Renal cortical epithelial cell (primary cell): ENCODE data around the gene DLD. TPM values are rescaled to one million over a fixed set of nuclear protein-coding genes. Genes with fewer than 3 reads are reported as not detected.
"Not testable (repeated sequence)": the region's sequence is repeated elsewhere in the genome, so short reads cannot be mapped to it uniquely, and the experiment has no call there.

Source experiments
- DNase-seq: peaks from one replicate; pipeline ENCODE4 v3.0.0-alpha.2; 2011; ENCODE audit warnings: low read depth
- total RNA-seq: library from RNA; depleted of rRNA; stranded (reverse); fragments of >200 nt; gene quantifications from 2 replicates; pipeline ENCODE4 v1.2.3, GENCODE V29; 2014

The DLD gene, protein sequence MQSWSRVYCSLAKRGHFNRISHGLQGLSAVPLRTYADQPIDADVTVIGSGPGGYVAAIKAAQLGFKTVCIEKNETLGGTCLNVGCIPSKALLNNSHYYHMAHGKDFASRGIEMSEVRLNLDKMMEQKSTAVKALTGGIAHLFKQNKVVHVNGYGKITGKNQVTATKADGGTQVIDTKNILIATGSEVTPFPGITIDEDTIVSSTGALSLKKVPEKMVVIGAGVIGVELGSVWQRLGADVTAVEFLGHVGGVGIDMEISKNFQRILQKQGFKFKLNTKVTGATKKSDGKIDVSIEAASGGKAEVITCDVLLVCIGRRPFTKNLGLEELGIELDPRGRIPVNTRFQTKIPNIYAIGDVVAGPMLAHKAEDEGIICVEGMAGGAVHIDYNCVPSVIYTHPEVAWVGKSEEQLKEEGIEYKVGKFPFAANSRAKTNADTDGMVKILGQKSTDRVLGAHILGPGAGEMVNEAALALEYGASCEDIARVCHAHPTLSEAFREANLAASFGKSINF
- total RNA-seq, result 88.6 and 155 TPM in 2 replicates

DNA sequence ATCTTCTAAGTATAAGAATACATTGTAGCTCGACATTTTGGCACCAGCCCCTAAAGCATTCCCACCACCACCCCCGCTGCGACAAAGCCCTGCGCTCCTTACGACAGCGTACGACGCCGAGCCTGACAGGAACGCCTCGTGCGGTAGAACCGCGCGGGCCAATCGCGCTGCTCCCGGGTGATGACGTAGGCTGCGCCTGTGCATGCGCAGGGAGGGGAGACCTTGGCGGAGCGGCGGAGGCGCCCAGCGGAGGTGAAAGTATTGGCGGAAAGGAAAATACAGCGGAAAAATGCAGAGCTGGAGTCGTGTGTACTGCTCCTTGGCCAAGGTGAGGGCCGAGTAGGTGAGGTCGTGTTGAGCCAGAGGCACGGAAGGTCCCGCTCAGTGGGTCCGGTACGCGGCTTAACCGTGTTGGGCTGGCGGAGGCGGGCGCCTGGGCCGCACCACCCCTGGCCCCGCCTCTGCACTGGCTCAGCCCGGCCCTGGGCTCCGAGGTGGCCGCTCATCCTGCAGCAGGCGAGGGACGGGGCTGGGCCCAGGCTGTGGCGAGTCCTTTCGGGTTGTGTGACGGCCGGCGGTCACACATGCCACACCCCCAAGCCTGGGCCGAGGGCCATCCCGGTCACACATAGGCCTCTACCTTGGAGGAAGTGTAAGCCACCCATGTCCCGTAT, at the start of gene DLD:
DLD (plus strand) TSS at position 222 of the 674 bp plus-strand sequence; CDS start at position 290, 68 bp downstream.
- peak; percentile 80 for DNase-seq

DNA sequence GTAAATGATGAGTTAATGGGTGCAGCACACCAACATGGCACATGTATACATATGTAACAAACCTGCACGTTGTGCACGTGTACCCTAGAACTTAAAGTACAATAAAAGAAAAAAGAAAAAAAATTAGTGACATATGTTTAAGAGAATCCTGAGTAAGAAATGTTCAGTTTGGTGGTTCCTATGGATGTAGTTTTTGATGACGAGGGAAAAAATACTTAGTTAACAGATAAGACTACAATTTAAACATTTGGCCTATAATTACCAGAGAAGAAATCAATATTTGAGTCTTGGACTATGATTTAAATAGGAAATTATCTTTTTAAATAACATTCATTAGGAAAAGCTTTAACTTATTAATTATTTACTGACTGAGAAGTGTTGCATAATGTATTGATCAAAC, 48.8 kb upstream of the DLD start:
- DNase-seq, result no peak

DNA sequence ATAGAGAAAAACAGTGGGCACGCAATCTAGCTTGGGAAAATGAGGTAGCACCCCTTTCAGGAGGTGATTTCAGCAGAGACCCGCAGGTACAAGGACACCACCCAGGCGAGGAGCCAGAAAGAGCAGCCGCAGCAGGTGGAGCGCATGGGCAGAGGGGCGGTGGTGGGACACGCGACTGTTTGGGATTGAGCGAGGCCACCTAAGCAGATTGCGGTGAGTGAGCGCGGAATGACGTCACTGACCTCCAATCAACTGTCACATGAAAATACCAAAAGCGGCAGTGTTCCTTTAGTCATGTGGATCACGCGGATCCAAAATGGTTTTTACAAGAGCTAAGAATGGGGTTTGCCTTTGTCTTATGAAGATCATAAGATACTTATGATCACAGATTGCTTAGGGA, 47.8 kb upstream of the DLD start:
- DNase-seq, result no peak

DNA sequence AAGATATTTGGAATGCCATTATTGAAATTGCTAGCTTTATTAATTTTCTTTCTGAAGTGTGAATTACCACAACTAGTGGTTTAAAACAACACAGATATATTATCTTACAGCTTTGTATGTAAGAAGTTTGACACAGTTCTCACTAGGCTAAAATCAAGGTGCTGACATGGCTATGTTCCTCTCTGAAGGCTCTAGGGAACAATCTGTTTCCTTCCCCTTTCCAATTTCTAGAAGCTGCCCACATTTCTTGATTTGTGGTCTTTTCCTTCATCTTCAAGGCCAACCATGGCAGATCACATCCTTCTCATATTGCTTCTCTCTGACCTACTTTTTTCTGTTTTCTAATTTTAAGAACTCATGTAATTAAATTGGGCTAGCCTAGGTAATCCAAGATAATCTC, 44.7 kb upstream of the DLD start:
- DNase-seq, result no peak

DNA sequence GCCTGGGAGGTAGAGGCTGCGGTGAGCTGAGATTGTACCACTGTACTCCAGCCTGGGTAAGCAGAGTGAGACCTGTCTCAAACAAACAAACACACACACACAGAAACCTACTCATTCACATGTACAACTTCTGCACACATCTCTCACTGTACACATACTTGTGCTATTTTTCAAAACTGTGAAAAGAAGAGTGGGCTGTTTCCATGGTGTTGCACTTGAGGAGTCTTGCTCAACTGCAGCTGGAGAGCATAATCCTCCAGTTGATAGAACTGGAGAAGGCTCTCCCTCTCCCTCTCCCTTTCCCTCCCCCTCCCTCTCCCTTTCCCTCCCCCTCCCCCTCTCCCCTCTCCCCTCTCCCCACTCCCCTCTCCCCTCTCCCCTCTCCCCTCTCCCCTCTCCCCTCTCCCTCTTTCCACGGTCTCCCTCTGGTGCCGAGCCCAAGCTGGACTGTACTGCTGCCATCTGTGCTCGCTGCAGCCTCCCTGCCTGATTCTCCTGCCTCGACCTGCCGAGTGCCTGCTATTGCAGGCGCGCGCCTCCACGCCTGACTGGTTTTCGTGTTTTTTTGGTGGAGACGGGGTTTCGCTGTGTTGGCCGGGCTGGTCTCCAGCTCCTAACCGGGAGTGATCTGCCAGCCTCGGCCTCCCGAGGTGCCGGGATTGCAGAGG, 43.7 kb upstream of the DLD start:
- no peak for DNase-seq

DNA sequence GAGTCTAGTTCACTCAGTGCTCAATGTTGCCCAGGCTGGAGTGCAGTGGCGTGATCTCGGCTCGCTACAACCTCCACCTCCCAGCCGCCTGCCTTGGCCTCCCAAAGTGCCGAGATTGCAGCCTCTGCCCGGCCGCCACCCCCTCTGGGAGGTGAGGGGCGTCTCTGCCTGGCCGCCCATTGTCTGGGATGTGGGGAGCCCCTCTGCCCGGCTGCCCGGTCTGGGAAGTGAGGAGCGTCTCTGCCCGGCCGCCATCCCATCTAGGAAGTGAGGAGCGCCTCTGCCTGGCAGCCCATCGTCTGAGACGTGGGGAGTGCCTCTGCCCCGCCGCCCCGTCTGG, 43.2 kb upstream of the DLD start:
- DNase-seq, result not testable (repeated sequence)

DNA sequence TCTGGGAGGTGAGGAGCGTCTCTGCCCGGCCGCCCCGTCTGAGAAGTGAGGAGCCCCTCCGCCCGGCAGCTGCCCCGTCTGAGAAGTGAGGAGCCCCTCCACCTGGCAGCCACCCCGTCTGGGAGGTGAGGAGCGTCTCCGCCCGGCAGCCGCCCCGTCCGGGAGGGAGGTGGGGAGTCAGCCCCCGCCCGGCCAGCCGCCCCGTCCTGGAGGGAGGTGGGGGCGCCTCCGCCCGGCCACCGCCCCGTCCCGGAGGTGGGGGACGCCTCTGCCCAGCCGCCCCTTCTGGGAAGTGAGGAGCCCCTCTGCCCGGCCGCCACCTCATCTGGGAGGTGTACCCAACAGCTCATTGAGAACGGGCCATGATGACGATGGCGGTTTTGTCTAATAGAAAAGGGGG, 42.8 kb upstream of the DLD start:
- DNase-seq, result not testable (repeated sequence)

DNA sequence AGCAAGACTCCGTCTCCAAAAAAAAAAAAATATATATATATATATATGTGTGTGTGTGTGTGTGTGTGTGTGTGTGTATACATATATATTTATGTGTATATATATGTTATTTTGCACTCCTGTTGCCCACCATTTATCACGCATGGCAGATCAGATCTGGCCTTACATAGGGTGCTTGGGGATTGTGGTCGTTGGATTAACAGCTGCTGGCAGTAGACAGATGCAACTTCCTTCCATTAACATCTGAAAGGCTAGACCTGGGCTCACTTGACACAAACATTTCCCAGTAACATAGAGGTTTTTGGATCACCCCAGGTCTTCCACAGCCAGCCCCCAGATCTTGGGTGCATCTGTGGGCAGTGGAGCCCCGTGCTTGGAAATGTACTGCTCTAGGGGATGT, 40.8 kb upstream of the DLD start:
- no peak for DNase-seq

DNA sequence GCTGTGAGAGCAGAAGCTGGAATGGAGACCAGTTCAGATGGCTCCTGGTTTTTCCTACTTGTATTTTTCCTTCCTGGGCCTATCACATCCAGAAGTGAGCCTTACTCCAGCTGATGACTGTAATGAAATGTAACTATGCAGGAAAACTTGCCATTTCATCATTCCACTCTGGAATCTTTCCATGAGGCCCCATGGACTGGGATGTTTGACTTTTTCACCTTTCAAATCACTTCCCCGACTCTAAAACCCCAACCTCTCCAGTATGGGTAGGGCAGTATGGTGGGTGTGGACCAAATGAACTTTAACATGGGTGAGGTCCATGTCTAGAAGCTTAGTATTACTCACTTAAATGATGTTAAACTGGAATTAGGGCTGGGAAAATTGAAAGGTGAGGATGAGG, 40.3 kb upstream of the DLD start:
- DNase-seq, result no peak

DNA sequence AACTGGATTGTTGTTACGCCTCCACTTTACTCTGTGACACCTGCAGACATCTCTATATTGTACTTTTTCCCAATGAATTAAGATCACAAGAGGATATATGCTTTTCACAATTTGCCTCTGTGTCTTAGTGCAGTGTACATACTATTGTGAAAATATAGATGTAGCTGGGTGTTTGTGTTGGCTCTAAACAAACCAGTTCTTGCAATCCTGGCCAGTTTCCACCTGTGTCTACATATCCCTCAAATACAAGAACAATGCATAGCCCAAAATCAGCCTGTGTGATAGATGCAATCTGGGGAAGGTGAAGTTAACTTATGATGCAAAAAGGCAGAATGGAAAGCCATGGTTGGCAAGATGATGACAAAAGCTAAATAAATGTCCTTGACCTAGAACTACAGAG, 36.5 kb upstream of the DLD start:
- no peak for DNase-seq

DNA sequence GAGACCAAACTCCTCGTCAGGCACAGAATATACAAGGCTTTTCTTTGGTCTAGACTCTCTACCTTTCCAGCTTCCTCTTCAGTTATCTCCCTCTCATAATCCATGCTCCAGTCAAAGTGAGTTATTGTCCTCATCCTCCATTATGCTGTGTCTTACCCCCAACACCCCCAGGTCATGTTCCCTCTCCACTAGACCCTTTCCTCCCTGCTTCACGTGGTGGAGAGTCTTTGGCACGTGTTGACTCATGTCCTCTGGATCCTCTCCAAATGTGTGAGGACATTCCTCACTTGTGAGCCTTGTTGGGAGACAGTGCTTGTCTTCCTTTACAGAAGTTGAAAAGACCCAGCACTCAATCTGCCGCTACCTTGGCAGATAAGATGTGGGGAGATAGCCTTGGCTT, 36.0 kb upstream of the DLD start:
- DNase-seq, result peak; percentile 25

DNA sequence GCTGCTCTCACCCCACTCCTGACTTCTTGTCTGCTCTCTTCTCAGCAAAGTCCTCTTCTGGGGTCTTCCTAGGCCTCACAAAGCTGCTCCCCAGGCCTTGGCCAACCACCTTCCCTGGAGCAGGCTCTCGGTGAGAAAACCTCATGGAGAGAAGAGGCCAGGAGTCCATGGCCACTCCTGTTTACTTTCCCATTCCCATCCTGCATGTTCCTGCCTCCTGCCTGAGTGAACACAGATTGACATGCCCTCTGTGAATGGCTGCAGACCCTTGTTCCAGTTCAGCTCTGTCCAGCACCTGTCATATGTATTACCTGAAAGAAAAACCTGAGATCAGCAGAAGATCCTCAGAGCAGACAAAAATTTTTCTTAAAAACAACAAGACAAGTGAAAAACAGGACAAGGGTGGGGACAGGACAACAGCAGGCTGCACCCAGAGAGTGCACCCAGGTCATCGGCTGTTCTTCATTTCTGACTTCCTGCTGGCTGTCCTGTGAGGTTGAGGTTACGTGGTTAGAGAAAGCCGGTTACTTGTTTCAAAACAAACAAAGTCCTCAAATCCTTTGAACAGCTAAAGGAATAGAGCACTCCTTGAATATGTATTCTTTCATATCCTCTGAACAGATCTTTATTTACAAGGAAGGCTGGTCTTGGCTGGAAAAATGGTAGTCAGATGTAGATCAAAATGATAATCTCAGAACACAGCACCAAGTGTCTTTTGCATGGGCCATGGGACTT, 34.0 kb upstream of the DLD start:
- peak; percentile 35 for DNase-seq

DNA sequence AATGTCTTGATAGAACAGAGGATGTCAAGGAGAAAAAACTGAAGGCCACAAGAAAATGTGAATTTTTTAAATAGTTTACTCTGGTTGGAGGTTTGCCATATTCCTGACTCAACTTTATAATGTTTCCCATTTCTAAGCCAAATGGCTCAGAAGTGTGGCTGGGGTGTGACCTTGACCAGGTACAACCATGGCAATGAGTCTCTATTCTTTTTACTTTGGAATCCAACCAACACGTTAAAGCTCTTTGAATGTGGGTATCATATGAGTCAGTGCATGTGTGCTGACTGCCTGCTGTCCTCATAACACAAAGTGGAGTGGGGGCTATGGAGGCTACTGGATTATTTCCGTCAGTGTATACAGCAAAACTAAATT, 33.5 kb upstream of the DLD start:
- DNase-seq, result peak; percentile 83

DNA sequence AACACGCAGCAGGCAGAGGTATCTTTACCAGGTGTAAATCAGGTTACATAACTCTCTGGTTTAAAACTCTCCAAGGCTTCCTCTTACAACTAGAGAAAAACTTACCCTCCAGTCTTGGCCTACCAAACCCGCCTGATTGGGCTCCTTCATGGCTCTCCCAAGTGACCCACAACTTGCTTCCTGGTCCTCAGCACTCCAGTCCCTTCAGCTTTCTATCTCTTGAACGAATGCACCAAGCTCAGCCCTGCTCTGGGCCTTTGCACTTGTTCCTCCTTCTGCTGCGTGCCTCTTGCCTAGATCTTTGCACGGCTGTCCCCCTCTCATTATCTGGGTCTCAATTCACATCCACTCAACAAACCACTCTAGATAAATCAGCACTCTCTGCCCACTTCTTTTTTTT, 32.7 kb upstream of the DLD start:
- DNase-seq, result no peak

DNA sequence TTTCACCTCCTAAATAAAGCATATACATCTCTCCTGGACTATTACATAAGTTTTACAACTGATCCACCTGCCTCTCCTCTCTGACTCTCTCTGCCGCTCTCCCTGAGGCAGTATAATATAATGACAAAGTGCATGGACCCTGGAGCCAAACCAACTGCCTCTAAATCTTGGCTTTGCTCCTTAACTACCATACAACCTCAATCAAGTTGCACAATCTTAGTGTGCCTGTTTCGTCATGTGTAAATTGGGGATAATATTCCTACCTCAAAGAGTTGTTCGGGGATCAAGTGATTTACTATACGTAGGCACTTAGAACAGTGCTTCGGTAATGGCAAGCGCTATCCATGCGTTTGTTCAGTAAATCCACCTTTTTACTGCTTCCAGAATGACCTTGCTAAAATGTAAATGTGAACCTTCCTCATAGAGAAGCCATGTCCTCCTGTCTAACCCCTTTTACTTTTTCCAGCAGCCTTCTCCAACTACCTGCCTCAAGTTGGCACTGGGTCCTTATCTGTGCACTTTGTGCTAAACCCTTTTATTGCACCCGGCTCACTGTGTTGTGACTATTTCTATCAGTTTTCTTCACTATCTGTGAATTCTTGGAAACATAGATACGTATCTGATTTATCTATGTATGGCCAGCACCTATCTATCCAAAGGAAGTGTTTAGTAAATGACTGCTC, 30.6 kb upstream of the DLD start:
- DNase-seq, result peak; percentile 15

DNA sequence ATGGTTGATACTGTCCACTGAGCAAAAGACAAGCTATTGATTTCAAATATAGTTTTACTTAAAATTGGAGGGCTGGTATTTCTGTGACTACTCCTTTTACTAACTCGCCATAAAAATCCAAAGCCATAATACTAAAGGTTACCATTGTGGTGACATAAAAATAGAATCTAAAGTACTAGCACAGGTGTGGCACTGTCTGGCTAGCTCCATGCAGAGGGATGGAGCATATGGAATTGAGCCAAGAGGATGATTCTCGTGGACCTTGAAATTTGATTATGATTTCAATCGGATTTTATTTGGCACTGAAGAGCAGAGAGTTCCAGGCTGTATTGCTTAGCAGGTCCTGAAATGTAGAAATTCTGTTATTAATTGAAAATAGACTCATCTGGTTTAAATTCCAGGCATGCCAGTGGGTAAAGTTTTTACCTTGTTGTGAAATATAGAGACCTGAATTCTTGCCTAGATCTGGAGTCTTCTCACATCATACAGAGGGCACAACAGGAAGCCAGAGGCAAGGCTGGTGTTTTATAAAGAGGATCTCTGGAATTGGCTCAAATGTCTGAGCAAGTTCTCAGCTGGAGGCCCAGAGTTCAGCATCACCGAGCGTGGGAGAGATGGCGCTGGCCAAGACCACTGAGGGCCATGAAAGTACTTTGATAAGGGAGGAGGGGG, 29.9 kb upstream of the DLD start:
- peak; percentile 85 for DNase-seq

DNA sequence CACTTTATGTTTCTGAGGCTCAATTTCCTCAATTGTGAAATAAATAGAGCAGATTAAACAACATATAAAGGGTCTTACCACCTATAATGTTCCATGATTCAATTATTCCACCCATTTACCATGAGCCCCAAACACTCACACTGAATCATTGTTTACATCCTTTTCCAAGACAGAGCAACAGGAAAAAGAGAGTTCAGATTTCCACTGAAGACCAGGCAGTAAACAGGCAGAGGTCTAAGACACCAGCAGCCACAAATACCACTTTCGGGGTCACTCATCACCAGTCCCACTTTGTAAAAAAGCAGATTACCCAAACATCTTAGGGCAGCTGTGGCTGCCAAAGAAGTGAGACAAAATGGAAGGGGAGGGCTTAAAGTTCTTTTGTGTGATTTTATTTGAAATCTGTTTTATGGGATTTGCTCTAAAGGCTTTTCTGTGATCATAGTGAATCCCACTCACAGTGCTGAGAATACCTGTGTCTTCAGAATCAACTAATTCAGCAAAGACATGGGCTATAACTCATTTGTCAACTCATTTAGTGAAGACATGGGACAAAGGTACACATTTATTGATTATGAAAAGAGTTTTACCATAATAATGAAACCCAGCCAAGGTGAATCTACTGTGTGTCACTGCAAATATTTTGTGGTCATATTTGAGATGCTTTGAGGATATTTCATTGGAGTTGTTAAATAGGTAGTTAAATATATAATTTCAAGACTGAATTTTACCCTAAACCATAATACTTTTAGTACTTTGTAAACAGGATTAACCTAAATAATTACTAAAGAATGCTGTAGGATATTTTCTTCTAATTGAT, 24.8 kb upstream of the DLD start:
- no peak for DNase-seq

DNA sequence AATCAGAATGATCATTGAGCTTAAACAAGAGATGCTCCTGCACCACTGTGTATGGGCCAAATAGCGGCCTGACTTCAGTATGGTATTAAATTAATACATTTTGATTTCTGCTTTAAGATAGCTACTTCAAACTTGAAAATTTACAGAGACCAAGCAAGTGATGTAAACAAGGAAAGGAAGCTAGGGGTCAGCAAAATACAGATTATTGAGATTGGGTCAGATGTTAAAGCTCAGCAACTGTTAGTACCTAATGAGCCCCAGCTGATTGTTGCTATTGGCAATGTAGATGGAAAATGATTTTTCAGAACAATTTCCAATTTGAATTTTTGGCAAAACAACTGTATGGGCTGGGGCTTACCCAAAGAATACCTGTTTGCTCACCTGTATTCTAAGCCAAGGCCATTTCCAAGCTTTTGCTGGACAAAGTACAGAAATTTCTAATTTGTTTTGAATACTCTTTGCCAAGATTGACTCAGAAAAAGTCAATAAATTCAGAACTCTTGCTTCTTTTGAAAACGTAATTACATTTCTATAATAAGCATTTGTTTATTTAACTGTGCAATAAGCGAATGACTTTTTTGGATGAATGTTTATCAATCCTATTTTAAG, 23.0 kb upstream of the DLD start:
- no peak for DNase-seq

DNA sequence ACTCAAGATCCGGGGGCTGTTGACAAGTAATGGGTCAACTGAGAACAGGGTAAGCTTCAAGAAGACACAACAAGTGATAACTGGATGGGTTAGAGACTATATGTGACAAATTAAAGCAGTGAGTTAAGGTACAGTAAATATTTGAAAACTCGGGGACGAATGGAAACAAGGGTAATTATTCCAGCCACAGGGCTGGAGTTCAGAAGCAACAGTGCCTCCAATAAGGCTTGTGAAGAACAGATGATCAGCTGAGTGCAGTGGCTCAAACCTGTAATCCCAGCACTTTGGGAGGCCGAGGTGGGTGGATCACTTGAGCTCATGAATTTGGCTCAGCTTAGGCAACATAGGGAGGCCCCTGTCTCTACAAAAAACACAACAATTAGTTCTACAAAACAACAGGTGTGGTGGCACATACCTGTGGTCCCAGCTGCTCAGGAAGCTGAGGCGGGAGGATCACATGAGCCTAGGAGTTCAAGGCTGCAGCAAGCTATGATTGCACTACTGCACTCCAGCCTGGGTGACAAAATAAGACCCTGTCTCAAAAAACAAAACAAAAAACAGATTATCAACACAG, 20.5 kb upstream of the DLD start:
- DNase-seq, result no peak
